DND-41 (cell line): ENCODE results near the gene GREB1L.

Source experiments
- ATAC-seq: fragments of 200-7000 bp; cut with Tn5 transposase; 3 replicates; pipeline ENCODE4 v1.9.1; 2021; ENCODE audit warnings: low read depth; ENCODE audit not compliant: insufficient read depth
- DNase-seq: peaks from one replicate; pipeline ENCODE4 v3.0.0-alpha.2; 2020
- H2AFZ ChIP-seq: 2 replicates; pipeline ENCODE4 v1.6.0; 2012; ENCODE audit warnings: low read depth, low read length
- H3K27ac ChIP-seq: 2 replicates; pipeline ENCODE4 v1.5.1; 2012; ENCODE audit warnings: low read length, inconsistent platforms
- H3K27me3 ChIP-seq: fragments of 200-600 bp; sonication (generic); 2 replicates; pipeline ENCODE4 v1.6.0; 2012; ENCODE audit warnings: low read length, mild to moderate bottlenecking, inconsistent platforms; ENCODE audit not compliant: insufficient read depth, poor library complexity
- H3K36me3 ChIP-seq: 2 replicates; pipeline ENCODE4 v1.5.1; 2012; ENCODE audit warnings: low read length, inconsistent platforms; ENCODE audit not compliant: insufficient read depth
- H3K4me1 ChIP-seq: 2 replicates; pipeline ENCODE4 v1.5.1; 2012; ENCODE audit warnings: mild to moderate bottlenecking, low read length; ENCODE audit not compliant: insufficient read depth
- H3K4me2 ChIP-seq: 2 replicates; pipeline ENCODE4 v1.6.0; 2012; ENCODE audit warnings: mild to moderate bottlenecking, moderate library complexity, low read length, inconsistent platforms; ENCODE audit not compliant: insufficient read depth
- H3K4me3 ChIP-seq, 2 experiments: fragments of 200-600 bp in 1 of 2; shearing (Covaris generic) in 1 of 2; 2 replicates each; pipeline ENCODE4 v1.5.1; 2012 to 2016; ENCODE audit warnings: inconsistent platforms in 2 of 2, low read length in 2 of 2, mild to moderate bottlenecking in 2 of 2, low read depth in 1 of 2, moderate library complexity in 1 of 2
- H3K79me2 ChIP-seq: 2 replicates; pipeline ENCODE4 v1.6.0; 2012; ENCODE audit warnings: low read length, inconsistent platforms; ENCODE audit not compliant: insufficient read depth
- H3K9ac ChIP-seq: 2 replicates; pipeline ENCODE4 v1.6.0; 2012; ENCODE audit warnings: low read depth, mild to moderate bottlenecking, inconsistent platforms, low read length, moderate library complexity
- H3K9me3 ChIP-seq: 2 replicates; pipeline ENCODE4 v1.5.1; 2012; ENCODE audit warnings: low read length, moderate library complexity, mild to moderate bottlenecking, inconsistent platforms; ENCODE audit not compliant: insufficient read depth, severe bottlenecking
- H4K20me1 ChIP-seq: 2 replicates; pipeline ENCODE4 v1.6.0; 2012; ENCODE audit warnings: low read length; ENCODE audit not compliant: insufficient read depth
- EZH2 ChIP-seq: IDR thresholded peaks from 3 replicates; pipeline ENCODE4 v1.6.1; 2012; ENCODE audit warnings: borderline replicate concordance, low read depth, mild to moderate bottlenecking, moderate library complexity, low read length, inconsistent platforms; ENCODE audit not compliant: severe bottlenecking
- TF ChIP-seq, protein P1 (sequence below): IDR thresholded peaks from 2 replicates; pipeline ENCODE4 v1.5.1; 2012; ENCODE audit warnings: borderline replicate concordance, low read length, moderate library complexity, mild to moderate bottlenecking; ENCODE audit not compliant: poor library complexity, severe bottlenecking; ENCODE audit errors: extremely low read depth

The GREB1L gene

GRCh38 chr18:21389903-21390302 lies 147.9 kb downstream of the GREB1L start:
- Histone ChIP-seq H3K4me1 (no peaks in the 10 kb centered on the region), H3K79me2 (no peaks in the 10 kb centered on the region), H3K36me3 (no peaks in the 10 kb centered on the region), H3K27me3 (peaks cover 9% of the 10 kb centered on the region), H2AFZ (no peak overlapping the region), H3K9ac (no peak overlapping the region), H3K4me3 (no peak overlapping the region), H4K20me1 (no peaks in the 10 kb centered on the region), H3K4me2 (no peak overlapping the region), H3K27ac (no peak overlapping the region), H3K9me3 (no peaks in the 10 kb centered on the region)
- no peak for ATAC-seq
- no peak for DNase-seq
- TF ChIP-seq, protein P1, sequence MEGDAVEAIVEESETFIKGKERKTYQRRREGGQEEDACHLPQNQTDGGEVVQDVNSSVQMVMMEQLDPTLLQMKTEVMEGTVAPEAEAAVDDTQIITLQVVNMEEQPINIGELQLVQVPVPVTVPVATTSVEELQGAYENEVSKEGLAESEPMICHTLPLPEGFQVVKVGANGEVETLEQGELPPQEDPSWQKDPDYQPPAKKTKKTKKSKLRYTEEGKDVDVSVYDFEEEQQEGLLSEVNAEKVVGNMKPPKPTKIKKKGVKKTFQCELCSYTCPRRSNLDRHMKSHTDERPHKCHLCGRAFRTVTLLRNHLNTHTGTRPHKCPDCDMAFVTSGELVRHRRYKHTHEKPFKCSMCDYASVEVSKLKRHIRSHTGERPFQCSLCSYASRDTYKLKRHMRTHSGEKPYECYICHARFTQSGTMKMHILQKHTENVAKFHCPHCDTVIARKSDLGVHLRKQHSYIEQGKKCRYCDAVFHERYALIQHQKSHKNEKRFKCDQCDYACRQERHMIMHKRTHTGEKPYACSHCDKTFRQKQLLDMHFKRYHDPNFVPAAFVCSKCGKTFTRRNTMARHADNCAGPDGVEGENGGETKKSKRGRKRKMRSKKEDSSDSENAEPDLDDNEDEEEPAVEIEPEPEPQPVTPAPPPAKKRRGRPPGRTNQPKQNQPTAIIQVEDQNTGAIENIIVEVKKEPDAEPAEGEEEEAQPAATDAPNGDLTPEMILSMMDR = no peak
- TF ChIP-seq EZH2 = no peak

DNA sequence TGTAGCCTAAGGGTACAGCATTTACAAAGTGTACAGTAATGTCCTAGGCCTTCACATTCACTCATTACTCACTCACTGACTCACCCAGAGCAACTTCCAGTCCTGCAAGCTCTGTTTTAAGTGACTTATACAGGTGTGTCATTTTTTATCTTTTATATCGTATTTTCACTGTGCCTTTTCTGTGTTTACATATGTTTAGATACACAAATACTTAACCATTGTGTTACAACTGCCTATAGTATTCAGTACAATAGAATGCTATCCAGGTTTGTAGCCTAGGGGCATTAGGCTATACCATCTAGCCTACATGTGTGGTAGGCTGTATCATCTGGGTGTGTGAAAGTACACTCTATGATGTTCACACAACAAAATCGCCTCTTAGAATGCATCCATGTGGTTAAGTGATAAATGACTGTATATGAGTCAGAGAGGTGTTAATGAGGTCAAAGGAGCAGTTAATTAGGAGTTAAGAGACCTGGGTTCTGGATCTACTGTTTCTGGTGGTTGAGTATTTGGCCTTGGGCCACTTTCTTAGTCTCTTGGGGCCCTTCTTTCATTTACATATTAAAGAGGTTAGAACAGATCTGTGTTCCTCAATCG lies 149.1 kb downstream of the GREB1L start:
- no peak for DNase-seq
- H3K4me2 ChIP-seq = no peak overlapping the region
- peaks cover 9% of the 10 kb centered on the region for H3K27me3 ChIP-seq

DNA sequence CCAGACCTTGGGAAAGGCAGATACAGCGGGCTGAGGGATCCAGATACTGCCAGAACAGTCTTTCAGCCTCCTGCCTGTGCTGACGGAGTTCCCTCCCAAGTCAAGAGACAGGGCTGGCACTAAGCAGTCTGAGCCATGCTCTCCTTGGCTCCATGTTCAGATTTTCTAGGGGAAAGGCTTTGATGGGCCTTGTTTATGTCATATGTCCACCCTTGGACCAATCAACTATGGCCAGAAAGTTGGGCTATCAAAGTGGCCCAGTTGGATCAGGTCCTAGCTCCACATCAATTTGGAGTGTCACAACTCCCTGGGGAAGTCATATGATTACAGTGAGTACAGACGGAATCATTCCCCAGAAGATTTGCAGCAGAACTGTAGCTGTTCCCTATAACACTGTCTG lies 152.0 kb downstream of the GREB1L start:
- no peak for ATAC-seq
- peaks cover 3% of the 10 kb centered on the region for H3K27me3 ChIP-seq

More for the DNA sequence above, 149.1 kb downstream of the GREB1L start:
- Histone ChIP-seq H2AFZ (no peak overlapping the region), H4K20me1 (no peaks in the 10 kb centered on the region), H3K36me3 (no peaks in the 10 kb centered on the region), H3K79me2 (no peaks in the 10 kb centered on the region), H3K9me3 (no peaks in the 10 kb centered on the region), H3K4me3 (no peak overlapping the region), H3K4me1 (no peaks in the 10 kb centered on the region), H3K9ac (no peak overlapping the region), H3K27ac (no peak overlapping the region)
- TF ChIP-seq EZH2 = no peak
- TF ChIP-seq, protein P1 = no peak
- no peak for ATAC-seq

More for the DNA sequence above, 152.0 kb downstream of the GREB1L start:
- no peak overlapping the region for H3K27ac ChIP-seq
- H3K4me1 ChIP-seq = no peaks in the 10 kb centered on the region
- H3K4me3 ChIP-seq = no peak overlapping the region
- H3K79me2 ChIP-seq = no peaks in the 10 kb centered on the region
- H2AFZ ChIP-seq = no peak overlapping the region
- no peaks in the 10 kb centered on the region for H3K9me3 ChIP-seq
- no peak for DNase-seq
- H3K4me2 ChIP-seq = no peak overlapping the region
- H4K20me1 ChIP-seq = no peaks in the 10 kb centered on the region
- H3K36me3 ChIP-seq = no peaks in the 10 kb centered on the region
- TF ChIP-seq, protein P1 = no peak
- TF ChIP-seq EZH2 = no peak
- H3K9ac ChIP-seq = no peak overlapping the region
